Activated CD4-positive, alpha-beta T cell treated with anti-CD3 and anti-CD28 coated beads, Interleukin-2, amount 50 U/mL, for 24 hours (primary cell): Measurements from ENCODE around the gene FGR.

ENCODE experiments used
- DNase-seq, 2 donors: peaks; one replicate each; pipeline ENCODE4 v3.0.0-alpha.2; 2020; ENCODE audit warnings: low read depth in 1 of 2, low spot score in 1 of 2

The FGR gene

GRCh38 chr1:27601771-27602461, 33.1 kb downstream of the FGR start:
- no peak for DNase-seq

- DNase-seq = no peak
Measured at GRCh38 chr1:27601321-27601770, 33.6 kb downstream of the FGR start.

- DNase-seq = no peak
Measured at GRCh38 chr1:27600498-27601175, 34.3 kb downstream of the FGR start.

- DNase-seq = no peak
Measured at GRCh38 chr1:27599605-27600497, 35.1 kb downstream of the FGR start.

DNA sequence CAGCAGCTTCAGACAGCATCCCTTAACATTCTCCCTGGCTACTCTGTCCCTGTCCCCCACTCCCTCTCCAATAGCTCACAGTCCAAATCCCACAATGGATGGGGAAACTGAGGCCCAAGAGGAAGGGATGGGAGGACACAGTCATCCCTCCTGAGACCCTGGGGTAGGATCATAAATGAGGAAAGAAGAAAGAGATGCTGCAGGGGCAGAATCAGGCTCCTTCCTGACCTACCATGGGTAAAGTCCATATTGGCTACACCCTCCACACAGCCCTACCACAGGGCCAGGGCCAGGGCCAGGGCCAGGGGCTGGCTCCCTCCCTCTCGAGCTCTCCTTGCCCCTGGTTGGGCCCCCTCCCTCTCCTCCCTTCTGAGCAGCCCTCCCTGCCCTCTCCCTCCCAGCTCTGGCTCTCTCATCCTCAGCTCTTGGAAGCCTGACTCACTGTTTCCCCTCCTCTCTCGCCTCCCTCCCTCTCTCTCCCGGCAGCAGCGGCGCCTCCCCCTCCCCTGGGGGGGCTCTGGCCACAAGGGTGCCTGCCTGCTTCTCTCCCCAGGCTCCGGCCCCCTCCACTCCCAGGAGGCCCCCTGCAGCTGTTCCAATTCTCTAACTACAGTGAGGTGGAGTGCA, 36.0 kb downstream of the FGR start:
- peak in 1 of 2 donors; percentile 49 for DNase-seq

GRCh38 chr1:27598295-27598687, 36.7 kb downstream of the FGR start:
- no peak for DNase-seq

GRCh38 chr1:27597516-27598294, 37.3 kb downstream of the FGR start:
- DNase-seq = no peak

DNA sequence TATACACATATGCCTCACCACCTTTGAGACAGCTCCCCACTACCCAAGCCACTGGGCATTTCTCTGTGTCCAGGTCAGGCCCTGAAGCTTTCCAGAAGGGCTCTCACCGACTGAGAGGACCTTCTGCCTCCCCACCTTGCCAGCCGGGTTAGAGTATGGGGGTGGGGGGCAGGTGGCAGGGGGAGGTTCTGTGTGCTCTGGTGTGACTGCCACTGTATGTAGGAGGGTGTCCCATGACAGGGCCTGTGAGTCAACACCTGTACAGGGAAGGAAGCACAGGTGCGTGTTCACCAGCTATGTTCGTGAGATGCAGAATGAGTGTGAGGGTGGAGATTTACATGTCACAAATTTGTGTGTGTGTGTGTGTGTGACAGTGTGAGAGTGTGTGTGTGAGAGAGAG, 38.0 kb downstream of the FGR start:
- no peak for DNase-seq

- no peak for DNase-seq
Measured at GRCh38 chr1:27596261-27596660, 38.7 kb downstream of the FGR start.

DNA sequence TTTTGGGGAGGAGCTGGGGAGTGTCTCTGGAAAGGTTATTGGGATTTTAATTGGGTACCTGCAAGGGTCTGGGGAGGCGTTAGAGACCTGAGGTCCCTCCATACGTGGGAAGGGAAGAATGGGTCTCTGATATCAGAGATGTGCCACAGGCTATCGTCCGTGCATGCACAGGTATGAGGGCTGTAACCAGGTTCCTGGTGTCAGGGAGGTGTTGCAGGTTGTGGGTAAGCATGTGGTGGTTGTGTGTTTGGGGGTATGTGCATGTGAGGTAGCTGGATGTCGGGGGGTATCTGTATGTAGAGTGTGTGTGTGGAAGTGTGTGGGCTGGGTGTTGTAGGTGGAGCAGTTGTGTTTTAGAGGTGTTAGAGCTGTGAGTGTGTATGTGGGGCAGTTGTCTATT, 39.4 kb downstream of the FGR start:
- DNase-seq = no peak

DNA sequence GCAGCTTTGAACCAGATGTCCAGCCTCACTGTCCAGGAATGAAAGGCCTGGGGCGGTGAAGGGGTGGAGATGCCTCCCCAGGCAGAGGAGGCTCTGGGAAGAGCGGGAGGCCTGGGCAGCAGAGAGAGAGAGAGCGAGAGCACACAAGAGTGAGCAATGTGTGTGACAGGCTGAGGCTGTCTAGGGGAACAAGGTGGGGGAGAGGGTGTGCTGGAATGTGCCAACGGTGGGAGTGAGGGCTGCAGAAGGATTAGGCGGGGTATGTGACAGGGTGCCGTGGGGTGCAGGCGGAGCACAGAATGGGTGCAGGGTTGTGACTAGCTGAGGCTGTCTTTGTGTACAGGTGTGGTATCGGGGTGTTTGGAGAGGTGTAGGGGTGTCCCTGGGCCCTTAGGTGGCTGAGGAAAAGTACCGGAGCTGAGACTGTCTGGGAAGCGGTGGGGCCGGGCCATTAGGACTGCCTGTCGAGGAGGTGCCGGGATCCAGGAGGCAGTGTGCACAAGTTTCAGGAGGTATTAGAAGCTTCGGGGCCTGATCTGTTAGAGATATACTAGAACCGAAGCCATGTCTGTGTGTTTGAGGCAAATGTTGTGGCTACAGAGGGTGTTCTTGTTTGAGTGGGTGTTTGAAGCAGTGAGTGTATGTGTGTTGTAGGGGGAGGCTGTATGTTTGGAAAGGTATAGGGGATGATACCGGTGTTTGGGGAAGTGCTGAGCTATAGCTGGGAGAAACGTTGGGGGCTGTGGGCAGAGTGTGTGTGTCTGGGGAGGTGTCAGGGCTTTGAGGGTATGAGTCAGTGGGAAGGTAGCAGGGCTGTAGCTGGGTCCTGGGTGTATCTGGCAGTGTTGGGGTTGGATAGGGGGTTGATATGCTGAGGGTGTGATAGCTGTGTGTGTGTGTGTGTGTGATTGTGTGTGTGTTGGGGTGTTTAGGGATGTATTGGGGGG, 40.1 kb downstream of the FGR start:
- no peak for DNase-seq

GRCh38 chr1:27593678-27594563, 41.1 kb downstream of the FGR start:
- DNase-seq = no peak

DNA sequence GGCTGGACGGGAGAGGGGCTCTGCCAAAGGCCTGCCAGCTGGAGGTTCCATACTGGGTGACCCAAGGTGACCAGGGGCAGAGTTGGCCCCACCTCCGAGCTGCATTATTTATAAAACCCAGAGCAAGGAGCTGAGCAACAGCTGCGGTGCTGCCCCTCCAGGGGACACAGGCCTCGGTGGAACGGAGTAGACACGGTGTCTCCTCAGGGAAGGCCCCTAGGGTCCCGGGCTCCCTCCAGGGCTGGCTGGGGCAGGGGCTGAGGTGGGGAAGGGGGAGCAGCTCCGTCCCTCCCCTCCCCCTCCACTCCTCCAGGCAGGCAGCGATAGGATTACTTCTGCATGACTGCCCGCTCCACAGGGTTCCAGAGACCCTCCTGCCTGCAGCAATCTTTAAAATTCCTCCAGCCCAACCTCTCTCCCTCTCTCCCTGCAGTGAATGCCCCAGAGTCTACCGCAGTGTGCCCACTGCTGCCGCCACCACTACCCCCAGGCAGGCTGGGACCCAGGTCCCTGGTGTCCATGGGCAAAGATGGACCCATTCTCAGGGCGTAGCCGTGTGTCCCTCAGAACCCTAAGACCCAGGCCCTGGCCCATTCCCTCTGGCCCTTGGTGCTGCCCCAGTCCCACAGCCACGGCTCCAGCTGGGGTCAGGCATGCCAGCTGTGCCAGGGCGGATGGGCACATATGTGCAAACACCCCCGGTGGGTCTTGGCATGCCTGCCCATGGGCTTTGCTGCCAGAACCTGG, 41.9 kb downstream of the FGR start:
- DNase-seq = no peak

DNA sequence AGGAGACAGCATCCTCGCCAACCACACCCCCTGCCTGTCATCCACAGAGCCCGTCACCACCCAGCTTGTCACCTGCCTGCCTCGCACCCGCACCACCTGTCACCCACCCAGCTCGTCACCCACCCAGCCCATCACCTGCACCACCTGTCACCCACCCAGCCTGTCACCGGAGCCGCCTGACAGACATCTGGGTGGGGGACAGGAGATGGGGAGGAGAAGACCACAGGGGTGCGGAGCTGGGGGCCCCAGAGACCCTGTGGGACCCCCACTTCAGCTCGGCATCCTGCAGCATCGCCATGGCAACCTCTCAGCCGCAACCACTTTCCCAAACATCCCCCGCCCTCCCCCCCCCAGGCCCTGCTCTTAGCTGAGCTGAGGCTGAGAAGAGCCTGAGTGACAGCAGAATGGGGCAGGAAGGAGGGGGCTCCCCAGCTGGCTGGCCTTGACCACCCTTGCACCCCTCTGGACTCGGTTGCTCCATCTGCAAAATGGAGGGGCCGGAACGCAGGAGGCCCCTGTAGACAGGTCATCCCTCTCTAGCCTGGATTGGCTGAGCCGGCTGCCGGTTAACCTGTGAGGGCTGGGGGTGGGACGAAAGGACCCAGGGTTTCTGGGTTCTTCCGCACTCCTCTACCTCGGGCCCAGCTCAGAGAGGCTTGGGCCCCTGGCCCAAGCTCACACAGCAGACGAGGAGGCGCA, 42.6 kb downstream of the FGR start:
- DNase-seq = no peak

DNA sequence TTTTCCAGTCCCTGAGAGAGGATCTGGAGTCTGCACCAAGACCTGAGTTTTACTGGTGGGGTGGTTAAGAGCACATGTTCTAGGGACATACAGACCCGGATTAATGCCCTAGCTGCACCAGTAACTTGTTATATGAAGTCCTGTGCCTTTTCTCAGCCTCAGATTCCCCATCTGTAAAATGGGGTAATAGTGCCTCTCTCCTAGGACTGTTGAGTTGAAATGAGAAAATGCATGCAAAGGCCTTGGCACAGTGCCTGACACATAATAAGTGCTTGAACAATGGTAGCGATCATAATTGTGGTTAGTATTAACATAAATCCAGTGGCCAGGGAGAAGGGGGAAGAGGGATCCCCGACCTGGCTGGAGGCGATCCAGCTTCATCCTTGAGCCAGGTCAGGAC, 43.4 kb downstream of the FGR start:
- no peak for DNase-seq

DNA sequence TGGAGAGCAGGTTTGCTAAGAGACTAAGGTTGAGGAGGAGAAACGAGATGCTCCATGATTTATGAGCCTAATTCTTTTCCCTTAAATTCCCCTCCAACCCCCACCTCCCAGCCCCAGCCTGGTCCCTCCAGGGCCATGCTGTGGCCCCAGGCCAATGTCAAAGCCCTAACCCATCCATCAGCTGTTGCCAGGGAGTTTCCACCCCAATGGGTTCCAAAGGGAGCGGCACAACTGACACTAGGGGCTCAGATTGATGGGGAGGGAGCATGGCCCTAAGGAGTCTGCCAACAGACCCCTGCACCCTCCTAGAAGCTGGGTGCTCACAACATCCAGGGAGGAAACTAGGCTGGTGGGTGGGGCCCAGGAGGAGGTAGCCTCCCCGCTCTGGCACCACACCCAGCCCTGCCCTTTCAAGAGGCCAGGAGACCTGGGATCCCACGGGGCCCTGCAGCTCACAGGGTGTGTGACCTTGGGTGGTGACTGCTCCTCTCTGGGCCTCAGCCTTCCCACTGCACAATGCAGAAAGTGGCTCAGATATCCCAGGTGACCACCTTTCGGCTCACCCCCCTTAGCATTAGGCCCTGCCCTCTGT, 44.0 kb downstream of the FGR start:
- no peak for DNase-seq
